Stimulated activated CD8-positive, alpha-beta memory T cell treated with anti-CD3 and anti-CD28 coated beads, Interleukin-4, amount 100 ng/mL, for 24 hours (primary cell): Measurements from ENCODE around the gene LMOD2.

Source experiments
- DNase-seq: peaks from one replicate; pipeline ENCODE4 v3.0.0-alpha.2; 2020; ENCODE audit warnings: low read depth

The LMOD2 gene

DNA sequence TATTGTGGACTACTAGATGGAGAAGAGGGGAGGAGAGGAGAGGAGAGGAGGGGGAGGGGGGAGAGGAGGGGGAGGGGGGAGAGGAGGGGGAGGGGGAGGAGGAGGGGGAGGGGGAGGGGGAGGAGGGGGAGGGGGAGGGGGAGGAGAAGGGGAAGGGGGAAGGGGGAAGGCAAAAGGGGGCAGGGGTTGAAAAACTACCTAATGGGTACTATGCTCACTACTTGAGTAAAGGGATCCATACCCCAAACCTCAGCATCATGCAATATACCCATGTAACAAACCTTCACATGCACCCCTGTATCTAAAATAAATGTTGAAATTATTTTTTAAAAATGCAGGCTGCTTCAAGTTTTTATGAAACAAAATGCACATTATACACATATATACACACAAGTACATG, 15.1 kb upstream of the LMOD2 start:
- no peak for DNase-seq

- no peak for DNase-seq
Measured at GRCh38 chr7:123641901-123642300, 13.8 kb upstream of the LMOD2 start.

- no peak for DNase-seq
Measured at GRCh38 chr7:123643495-123644441, 11.9 kb upstream of the LMOD2 start.

DNA sequence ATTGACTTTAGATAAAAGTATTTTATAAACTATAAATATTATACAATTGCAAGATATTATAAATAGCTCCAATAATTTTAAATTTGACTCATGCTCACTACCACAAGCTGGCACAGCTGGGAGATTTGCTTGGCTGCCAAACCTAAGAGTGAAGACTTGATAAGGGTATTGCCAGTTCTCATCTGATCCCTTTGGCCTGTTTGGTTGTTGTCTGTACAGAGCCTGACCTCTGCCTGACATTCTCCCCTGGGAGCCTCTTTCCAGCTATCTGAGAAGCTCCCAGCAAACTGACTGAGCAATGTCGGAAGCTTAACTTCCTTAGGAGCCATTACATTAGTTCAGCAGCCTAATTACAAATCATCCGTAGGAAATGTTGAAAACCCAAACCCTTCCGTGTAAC, 10.2 kb upstream of the LMOD2 start:
- no peak for DNase-seq

DNA sequence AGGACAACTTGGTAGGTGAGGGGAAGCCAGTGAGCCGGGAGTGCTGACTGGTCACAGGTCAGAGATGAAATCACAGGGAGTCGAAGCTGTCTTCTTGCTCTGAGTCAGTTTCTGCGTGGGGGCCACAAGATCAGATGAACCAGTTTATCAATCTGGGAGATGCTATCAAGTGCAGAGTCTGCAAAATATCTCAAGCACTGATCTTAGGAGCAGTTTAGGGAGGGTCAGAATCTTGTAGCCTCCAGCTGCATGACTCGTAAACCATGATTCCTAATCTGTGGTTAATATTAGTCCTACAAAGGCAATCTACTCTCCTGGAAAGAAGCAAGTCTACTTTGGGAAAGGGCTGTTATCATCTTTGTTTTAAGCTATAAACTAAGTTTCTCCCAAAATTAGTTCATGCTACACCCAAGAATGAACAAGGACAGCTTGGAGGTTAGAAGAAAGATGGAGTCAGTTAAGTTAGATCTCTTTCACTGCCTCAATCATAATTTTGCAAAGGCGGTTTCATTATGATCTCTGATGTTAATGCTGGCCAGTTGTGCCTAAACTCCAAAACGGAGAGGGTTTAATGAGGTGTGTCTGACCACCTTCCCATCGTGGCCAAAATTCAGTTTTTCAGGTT, 8.4 kb upstream of the LMOD2 start:
- no peak for DNase-seq

DNA sequence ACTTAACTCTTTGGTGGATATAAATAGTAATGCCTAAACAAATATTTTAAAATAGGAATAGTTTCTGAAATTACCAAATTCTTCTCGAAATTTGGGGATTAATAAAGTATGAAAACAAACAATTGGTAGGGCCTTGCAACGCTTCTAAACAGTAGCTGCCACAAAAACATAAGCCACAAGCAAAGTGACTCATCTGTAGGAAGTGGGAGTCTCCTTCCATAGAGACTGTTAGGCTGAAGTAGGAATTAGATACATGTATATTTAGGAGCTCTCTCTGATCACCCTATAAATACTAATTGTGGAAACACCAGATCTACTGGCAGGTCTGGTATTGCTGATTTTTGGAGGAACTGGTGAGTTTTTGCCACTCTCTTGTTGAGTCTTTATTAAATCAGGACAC, 5.7 kb upstream of the LMOD2 start:
- no peak for DNase-seq

- no peak for DNase-seq
Measured at GRCh38 chr7:123650595-123650994, 5.1 kb upstream of the LMOD2 start.

GRCh38 chr7:123652406-123652805, 3.3 kb upstream of the LMOD2 start:
- DNase-seq, result no peak

- DNase-seq, result no peak
Measured at GRCh38 chr7:123653162-123653561, 2.5 kb upstream of the LMOD2 start.

DNA sequence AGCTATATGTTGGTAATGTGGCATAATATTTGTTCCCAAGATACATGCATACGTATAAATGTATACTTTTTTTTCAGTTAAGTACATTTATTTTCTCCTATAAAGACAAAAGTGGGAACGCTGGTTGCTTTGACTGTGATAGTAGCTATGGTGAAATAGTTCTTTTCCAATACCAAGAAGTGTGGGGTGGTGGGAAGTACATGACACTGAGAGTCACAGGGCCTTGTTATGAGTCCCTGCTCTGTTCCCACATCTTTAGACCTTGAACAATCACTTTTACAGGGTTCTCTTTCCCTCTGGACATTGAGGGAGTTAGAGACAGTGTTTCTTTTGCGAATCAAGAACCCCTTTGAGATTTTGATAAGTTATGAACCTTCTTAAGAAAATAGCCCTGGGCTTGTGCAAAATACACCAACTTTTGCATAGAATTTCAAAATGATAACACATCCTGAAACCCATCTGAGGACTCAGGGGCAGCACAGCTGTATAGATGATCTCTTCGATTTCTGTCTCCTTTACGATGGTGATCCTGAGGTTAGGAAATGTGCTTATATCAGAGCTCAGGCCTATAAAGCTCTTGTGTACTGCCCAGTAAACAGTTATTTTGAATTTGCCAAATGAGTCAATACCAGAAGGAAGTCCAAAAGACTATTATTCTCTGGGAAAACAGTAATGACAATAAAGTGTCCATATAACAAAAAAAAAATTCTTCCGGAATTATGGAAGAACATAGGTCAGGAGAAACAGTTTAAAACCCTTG, 1.1 kb downstream of the LMOD2 start:
- no peak for DNase-seq

DNA sequence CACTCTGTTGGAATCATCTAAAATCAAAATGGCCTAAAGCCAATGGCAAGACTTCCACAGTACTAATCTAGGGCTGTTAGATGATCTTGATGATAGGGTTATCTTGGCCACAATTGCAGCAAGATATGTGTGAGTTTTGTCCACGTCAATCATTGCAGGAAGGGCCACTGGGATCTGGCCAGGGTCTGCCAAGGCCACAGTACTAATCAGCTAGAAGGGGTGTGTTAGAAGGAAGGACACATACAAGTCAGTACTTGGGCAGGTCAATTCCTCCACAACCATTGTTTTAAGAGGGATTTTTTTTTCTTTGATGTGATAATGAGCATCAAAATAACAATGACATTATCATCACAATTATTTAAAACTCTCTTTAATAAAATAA, 1.6 kb downstream of the LMOD2 start:
- no peak for DNase-seq

DNA sequence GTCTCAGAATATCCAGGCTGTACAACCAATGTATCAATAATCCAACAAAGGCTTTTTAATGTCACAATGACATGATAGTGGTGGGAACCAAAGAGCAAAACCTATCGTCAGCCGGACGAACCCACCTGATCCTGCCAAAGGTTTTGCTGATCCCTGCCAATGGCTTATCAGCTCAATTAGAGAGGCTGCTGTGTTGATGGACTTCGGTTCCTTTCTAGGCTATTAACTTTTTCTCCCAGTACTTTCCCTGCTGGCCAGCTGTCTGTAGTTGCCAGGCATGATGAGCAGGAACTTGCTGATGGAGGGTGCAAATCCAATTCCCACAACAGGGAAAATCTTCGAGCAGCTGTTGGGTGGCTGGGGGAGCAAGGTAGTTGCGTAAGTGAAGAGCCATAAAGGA, 2.4 kb downstream of the LMOD2 start:
- no peak for DNase-seq

- DNase-seq, result no peak
Measured at GRCh38 chr7:123660514-123661354, 5.1 kb downstream of the LMOD2 start.

- no peak for DNase-seq
Measured at GRCh38 chr7:123661765-123662164, 6.1 kb downstream of the LMOD2 start.

- DNase-seq, result no peak
Measured at GRCh38 chr7:123662293-123662692, 6.6 kb downstream of the LMOD2 start.

- no peak for DNase-seq
Measured at GRCh38 chr7:123662755-123663154, 7.1 kb downstream of the LMOD2 start.

DNA sequence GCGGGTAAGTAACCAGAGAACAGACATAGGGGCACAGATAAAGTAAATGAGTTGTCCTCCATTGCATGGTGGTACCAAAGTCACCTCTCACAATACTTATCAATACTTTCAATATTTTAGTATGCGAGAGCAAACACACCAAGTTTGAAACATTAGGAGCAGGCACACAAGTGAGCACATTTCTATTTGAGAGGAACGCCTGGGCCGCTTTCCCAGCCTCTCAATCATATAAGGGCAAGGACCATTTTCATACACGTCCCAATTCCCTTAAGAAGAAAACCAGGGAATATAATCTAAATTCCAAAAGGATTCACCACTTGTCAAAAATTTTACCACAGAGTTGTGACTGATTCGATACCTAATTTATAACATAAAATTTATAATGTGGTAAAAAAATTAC, 7.5 kb downstream of the LMOD2 start:
- DNase-seq, result no peak

- no peak for DNase-seq
Measured at GRCh38 chr7:123665157-123665556, 9.5 kb downstream of the LMOD2 start.

- DNase-seq, result no peak
Measured at GRCh38 chr7:123665896-123666295, 10.2 kb downstream of the LMOD2 start.

- DNase-seq, result no peak
Measured at GRCh38 chr7:123666492-123666891, 10.8 kb downstream of the LMOD2 start.

DNA sequence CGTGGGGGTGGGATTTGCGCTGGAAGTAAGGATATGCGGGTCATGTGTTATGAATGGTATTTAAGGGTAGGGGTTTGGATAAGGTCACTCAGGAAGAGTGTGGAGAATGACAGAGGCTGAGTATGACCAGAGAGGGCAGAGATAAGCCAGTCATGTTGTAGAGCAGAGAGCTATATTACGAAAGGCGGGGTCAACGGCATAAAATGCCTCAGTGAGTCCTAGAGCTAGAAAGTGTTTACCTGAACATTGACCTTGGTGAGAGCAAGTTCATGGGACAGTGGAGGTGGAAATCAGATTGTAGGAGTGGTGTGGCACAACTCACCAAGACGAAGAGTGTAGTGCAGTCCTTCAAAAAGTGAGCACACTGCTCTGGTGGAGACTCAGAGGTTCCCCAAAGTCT, 13.8 kb downstream of the LMOD2 start:
- DNase-seq, result no peak

DNA sequence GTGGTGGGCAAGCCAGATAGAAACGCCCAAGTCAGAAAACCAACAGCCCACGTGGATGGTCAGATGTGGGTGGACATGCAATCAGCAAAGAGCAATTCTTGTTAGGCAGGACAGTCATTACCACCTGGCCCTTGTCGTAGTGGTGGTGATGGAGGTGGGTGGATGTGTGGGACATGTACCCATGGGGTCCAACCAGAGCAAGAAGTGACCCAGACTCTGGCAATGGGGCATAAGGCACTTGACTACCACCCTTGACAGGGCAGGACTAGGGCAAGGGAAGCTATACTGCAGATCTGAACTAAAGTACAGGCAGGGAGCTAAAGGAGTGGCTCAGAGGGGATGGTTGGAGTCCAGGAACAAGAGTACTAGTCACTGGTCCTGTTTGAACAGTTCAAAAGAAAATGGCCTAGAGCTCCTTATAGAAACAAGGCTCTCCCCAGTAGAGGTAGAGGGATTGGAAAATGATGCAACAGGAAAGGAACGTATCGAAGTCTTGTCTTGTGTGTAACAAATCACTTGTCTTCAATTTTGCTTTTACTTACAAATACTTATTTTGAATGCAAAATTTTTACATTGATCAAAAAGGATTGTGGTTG, 17.6 kb downstream of the LMOD2 start:
- DNase-seq, result no peak
